Panc1 (cell line): Measurements from ENCODE around the gene NOP56.

ENCODE experiments used
- POLR2AphosphoS5 ChIP-seq: IDR thresholded peaks from 2 replicates; pipeline ENCODE4 v1.6.1; 2012; ENCODE audit warnings: mild to moderate bottlenecking, low read depth, low read length, moderate library complexity
- TF ChIP-seq, protein P1 (sequence below): fragments of 450-650 bp; IDR thresholded peaks from 2 replicates; pipeline ENCODE4 v1.5.1; 2017; ENCODE audit warnings: mild to moderate bottlenecking
- TF ChIP-seq, protein P2 (sequence below), 2 experiments: IDR thresholded peaks; 2 replicates each; pipeline ENCODE4 v1.6.1; 2011 to 2012; ENCODE audit warnings: low read depth in 2 of 2, control low read depth in 1 of 2, low read length in 1 of 2, mild to moderate bottlenecking in 1 of 2, moderate library complexity in 1 of 2; ENCODE audit not compliant: insufficient read depth in 1 of 2

DNA sequence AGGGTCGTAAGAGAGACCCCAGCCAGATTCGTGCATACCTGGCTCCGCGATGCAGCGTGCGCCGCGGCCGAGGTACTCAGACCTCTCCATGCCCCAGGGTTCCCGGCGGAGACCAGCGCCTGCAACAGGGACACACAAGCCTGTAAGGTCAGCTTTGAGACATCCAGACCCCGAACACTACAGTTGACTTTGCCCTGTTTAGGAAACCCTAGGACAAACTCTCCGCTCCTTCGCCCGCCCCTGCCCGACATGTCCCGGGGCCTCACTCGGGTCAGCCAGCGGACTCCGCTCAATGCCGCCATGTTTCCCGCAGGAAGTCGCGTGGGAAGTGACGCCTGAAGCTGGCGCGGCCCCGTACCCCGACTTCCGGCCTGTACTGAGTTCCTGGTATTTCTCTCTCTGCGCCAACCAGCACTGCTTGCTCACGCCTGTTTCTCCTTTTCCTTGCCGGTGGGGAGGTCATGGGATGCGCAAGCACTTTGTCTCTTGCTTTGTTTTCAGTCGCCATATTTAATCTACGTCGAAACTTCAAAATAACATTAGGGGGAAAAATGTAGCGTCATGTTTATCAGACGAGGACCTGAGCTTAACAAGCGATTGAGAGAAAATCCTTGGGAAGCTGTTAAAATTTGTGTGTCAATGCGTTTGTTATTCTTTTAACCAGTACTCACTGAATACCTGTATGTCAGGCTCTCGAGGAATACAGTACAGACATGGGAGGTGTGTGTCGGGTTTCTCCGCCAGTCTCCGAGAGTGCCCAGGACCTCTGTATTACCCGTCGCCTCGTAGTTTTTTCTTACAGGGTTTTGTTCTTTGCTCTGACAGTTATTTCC is 11.7 kb downstream of the NOP56 start, which contains the start of gene IDH3B:
- TF ChIP-seq, protein P1, sequence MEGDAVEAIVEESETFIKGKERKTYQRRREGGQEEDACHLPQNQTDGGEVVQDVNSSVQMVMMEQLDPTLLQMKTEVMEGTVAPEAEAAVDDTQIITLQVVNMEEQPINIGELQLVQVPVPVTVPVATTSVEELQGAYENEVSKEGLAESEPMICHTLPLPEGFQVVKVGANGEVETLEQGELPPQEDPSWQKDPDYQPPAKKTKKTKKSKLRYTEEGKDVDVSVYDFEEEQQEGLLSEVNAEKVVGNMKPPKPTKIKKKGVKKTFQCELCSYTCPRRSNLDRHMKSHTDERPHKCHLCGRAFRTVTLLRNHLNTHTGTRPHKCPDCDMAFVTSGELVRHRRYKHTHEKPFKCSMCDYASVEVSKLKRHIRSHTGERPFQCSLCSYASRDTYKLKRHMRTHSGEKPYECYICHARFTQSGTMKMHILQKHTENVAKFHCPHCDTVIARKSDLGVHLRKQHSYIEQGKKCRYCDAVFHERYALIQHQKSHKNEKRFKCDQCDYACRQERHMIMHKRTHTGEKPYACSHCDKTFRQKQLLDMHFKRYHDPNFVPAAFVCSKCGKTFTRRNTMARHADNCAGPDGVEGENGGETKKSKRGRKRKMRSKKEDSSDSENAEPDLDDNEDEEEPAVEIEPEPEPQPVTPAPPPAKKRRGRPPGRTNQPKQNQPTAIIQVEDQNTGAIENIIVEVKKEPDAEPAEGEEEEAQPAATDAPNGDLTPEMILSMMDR = no peak
- peak; percentile 98 for TF ChIP-seq POLR2AphosphoS5
- TF ChIP-seq, protein P2, sequence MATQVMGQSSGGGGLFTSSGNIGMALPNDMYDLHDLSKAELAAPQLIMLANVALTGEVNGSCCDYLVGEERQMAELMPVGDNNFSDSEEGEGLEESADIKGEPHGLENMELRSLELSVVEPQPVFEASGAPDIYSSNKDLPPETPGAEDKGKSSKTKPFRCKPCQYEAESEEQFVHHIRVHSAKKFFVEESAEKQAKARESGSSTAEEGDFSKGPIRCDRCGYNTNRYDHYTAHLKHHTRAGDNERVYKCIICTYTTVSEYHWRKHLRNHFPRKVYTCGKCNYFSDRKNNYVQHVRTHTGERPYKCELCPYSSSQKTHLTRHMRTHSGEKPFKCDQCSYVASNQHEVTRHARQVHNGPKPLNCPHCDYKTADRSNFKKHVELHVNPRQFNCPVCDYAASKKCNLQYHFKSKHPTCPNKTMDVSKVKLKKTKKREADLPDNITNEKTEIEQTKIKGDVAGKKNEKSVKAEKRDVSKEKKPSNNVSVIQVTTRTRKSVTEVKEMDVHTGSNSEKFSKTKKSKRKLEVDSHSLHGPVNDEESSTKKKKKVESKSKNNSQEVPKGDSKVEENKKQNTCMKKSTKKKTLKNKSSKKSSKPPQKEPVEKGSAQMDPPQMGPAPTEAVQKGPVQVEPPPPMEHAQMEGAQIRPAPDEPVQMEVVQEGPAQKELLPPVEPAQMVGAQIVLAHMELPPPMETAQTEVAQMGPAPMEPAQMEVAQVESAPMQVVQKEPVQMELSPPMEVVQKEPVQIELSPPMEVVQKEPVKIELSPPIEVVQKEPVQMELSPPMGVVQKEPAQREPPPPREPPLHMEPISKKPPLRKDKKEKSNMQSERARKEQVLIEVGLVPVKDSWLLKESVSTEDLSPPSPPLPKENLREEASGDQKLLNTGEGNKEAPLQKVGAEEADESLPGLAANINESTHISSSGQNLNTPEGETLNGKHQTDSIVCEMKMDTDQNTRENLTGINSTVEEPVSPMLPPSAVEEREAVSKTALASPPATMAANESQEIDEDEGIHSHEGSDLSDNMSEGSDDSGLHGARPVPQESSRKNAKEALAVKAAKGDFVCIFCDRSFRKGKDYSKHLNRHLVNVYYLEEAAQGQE (IDR thresholded peaks at IDR 0.05; ENCODE audit: insufficient read depth in 1 of 2, low read depth in 2 of 2, low read length in 1 of 2) = 0 out of 4 replicates have a peak, but pooled peaks of 1 of the 2 experiments have one; percentile 44
